HG02970 (cell line): ENCODE measurements around the gene TSKS.

Experiments
- ATAC-seq: cut with Tn5 transposase; IDR thresholded peaks from one replicate; pipeline ENCODE4 v1.9.1; 2021; ENCODE audit warnings: mild to moderate bottlenecking, moderate library complexity, moderate number of reproducible peaks; ENCODE audit not compliant: unreplicated experiment, low FRiP score

TSKS gene

GRCh38 chr19:49767967-49768581 lies 5.0 kb upstream of the TSKS start:
- ATAC-seq = no peak

- ATAC-seq = no peak
These were observed 4.3 kb upstream of the TSKS start for GRCh38 chr19:49767381-49767780.

GRCh38 chr19:49766930-49767299 lies 3.8 kb upstream of the TSKS start, which contains the start of gene AP2A1:
AP2A1 (plus strand) TSS chr19:49767001; CDS start chr19:49767134, 133 bp downstream.
- no peak for ATAC-seq

- ATAC-seq = peak; percentile 91
These were observed 3.2 kb upstream of the TSKS start for GRCh38 chr19:49766007-49766929.

GRCh38 chr19:49764341-49764740 lies 1.2 kb upstream of the TSKS start:
- ATAC-seq = no peak

- ATAC-seq = no peak
These were observed 1.3 kb downstream of the TSKS start for GRCh38 chr19:49761625-49762311.

GRCh38 chr19:49761249-49761624 lies 1.9 kb downstream of the TSKS start:
- ATAC-seq = no peak

GRCh38 chr19:49758292-49758691 lies 4.8 kb downstream of the TSKS start:
- no peak for ATAC-seq

- no peak for ATAC-seq
These were observed 7.2 kb downstream of the TSKS start for GRCh38 chr19:49755956-49756355.

- ATAC-seq = no peak
These were observed 10.4 kb downstream of the TSKS start for GRCh38 chr19:49752701-49753100.

- no peak for ATAC-seq
These were observed 13.3 kb downstream of the TSKS start for GRCh38 chr19:49749771-49750170.

- ATAC-seq = no peak
These were observed 13.9 kb downstream of the TSKS start for GRCh38 chr19:49749055-49749716.

GRCh38 chr19:49746206-49746958 lies 16.7 kb downstream of the TSKS start:
- ATAC-seq = no peak

GRCh38 chr19:49744946-49745381 lies 18.1 kb downstream of the TSKS start:
- ATAC-seq = no peak

GRCh38 chr19:49741210-49741844 lies 21.8 kb downstream of the TSKS start:
- no peak for ATAC-seq

GRCh38 chr19:49739933-49740332 lies 23.2 kb downstream of the TSKS start:
- ATAC-seq = no peak

GRCh38 chr19:49739098-49739497 lies 24.0 kb downstream of the TSKS start:
- ATAC-seq = no peak

- no peak for ATAC-seq
These were observed 24.8 kb downstream of the TSKS start for GRCh38 chr19:49738268-49738667.

- no peak for ATAC-seq
These were observed 32.9 kb downstream of the TSKS start for GRCh38 chr19:49730166-49730565.
